Activated CD4-positive, alpha-beta T cell treated with anti-CD3 and anti-CD28 coated beads for 36 hours (primary cell): ENCODE measurements around the gene STRA8. TPM values are rescaled to one million over a fixed set of nuclear protein-coding genes. Genes with fewer than 3 reads are reported as not detected.
"Not testable (repeated sequence)": the region's sequence is repeated elsewhere in the genome, so short reads cannot be mapped to it uniquely, and the experiment has no call there.

Experiments
- ATAC-seq: fragments of 200-7000 bp; cut with Tn5 transposase; one replicate; pipeline ENCODE4 v1.10.0; 2021; ENCODE audit warnings: mild to moderate bottlenecking, moderate library complexity
- CTCF ChIA-PET: fragments of 350-600 bp; sonication (Branson Sonifier 250); formaldehyde crosslinking; loops from one replicate; lab custom pipeline; 2021; ENCODE audit warnings: antibody characterized with exemption; lab: Charles Lee
- POLR2A ChIA-PET: fragments of 350-600 bp; sonication (Branson Sonifier 250); formaldehyde crosslinking; loops from one replicate; lab custom pipeline; 2021; ENCODE audit warnings: antibody characterized with exemption, inconsistent platforms; lab: Charles Lee
- DNase-seq: peaks from one replicate; pipeline ENCODE4 v3.0.0-alpha.2; 2020
- H3K27ac Mint-ChIP-seq: one replicate; pipeline ENCODE4 v1.8.0; 2021; ENCODE audit warnings: mixed read lengths
- H3K27me3 Mint-ChIP-seq: one replicate; pipeline ENCODE4 v1.8.0; 2021; ENCODE audit warnings: mixed read lengths
- H3K36me3 Mint-ChIP-seq: one replicate; pipeline ENCODE4 v1.8.0; 2021; ENCODE audit warnings: low read depth, mixed read lengths
- H3K4me1 Mint-ChIP-seq: one replicate; pipeline ENCODE4 v1.8.0; 2021; ENCODE audit warnings: mixed read lengths
- H3K4me3 Mint-ChIP-seq: one replicate; pipeline ENCODE4 v1.8.0; 2021; ENCODE audit warnings: mild to moderate bottlenecking, moderate library complexity, mixed read lengths
- H3K9me3 Mint-ChIP-seq: one replicate; pipeline ENCODE4 v1.8.0; 2021; ENCODE audit warnings: low read depth, mixed read lengths
- intact Hi-C, 2 experiments: fragments of 100-400 bp; cut with DNase I in 1 of 2; cut with micrococcal nuclease in 1 of 2; formaldehyde crosslinking; loops; one replicate each; pipeline versions ENCODE4 v1.14.2 to v1.15.1; 2022 to 2024; cut with DNase I, micrococcal nuclease
- total RNA-seq, 2 experiments: library from RNA; stranded (reverse); gene quantifications; one replicate each; pipeline ENCODE4 v1.2.3, GENCODE V29; 2021

STRA8 gene
- total RNA-seq, 2 experiments from 2014 or later, result not detected

DNA sequence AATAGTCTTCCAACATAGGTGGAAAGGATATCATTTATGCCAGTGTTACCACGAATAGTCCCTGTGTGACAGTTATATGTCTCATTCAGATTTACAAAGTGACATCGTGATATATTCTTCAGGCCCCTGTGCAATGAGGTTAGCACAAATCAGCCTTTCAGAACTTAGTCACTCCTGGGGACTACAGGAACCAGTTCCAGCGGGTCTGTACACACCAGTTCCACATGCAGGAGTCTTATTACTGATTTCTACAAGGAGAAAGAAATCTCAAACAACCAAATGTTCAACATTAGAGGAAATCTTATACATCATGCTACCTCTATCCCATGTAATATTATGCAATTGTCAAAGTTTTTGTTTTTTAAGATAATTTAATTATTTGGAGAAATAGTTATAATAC, 17.9 kb upstream of the STRA8 start:
- DNase-seq, result no peak
- Mint-ChIP-seq H3K27me3 (no peaks in the 10 kb centered on the region), H3K4me3 (no peak overlapping the region), H3K27ac (no peak overlapping the region), H3K9me3 (no peaks in the 10 kb centered on the region), H3K4me1 (no peaks in the 10 kb centered on the region), H3K36me3 (no peaks in the 10 kb centered on the region)
- ATAC-seq, result no peak
- intact Hi-C loops, result no loop called here
- CTCF ChIA-PET, result no interaction called here
- POLR2A ChIA-PET, result no interaction called here

DNA sequence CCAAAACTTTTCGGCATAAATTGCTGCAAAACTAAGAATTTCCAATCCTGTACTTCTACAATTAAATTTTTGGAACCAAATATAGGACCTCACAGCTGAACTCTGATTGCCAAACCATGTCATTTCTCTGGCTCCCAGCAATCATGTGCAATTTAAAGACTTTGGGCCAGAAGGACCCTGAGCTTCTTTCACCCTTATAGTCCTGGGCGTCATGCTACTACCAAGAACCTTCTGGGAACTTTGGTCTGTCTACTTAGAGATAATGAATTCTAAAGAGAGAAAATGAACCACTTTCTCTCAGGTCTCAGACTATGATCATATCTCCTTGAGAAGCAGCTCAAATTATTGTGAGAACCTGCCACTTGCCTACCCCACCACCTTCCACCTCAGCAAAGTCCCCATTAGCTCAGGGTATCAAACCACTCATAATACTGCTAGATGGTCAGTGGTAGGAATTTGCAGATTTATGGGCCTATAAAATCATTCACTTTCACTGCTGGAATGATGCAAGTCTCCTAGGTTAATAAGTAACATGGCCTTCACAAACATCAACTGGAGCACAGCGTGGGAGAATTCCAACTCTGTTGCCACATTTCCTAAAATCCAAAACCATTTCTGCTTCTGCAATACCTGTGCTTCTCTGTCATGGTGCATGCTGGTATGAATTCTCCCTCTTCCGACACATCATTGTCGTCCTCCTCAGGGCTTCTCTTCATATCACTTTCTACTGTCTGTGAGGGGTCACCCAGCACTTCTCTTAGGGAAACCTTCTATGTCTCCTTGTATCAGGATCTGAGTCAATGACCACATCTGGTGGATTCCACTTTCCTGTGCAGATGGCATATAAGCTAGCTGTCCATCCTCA, 15.8 kb upstream of the STRA8 start:
- no peak for ATAC-seq
- no peak overlapping the region for H3K27ac Mint-ChIP-seq
- no peaks in the 10 kb centered on the region for H3K36me3 Mint-ChIP-seq
- H3K27me3 Mint-ChIP-seq, result no peaks in the 10 kb centered on the region
- no peaks in the 10 kb centered on the region for H3K9me3 Mint-ChIP-seq
- no peak overlapping the region for H3K4me3 Mint-ChIP-seq
- no peaks in the 10 kb centered on the region for H3K4me1 Mint-ChIP-seq
- POLR2A ChIA-PET, result no interaction called here
- intact Hi-C loops, result no loop called here
- CTCF ChIA-PET, result interaction anchor here (1.7 kb wide), 1 partner anchor 63 kb away, joined by 3 read pairs; no protein-coding TSS in a partner anchor
- no peak for DNase-seq

DNA sequence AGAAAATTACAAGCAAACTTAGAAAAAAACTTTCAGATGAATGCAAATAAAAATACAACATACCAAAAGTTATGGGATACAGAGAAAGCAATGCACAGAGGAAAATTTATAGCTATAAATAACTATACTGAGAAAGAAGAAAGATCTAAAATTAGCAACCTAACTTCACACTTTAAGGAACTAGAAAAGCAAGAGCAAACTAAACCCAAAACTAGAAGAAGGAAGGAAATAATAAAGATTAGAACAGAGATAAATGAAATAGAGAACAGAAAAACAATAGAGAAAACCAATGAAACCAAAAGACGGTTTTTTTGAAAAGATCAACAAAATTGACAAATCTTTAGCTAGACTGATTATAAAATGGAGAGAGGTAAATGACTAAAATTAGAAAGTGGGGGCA, 9.6 kb upstream of the STRA8 start:
- intact Hi-C loops, result no loop called here
- Mint-ChIP-seq H3K27me3 (no peaks in the 10 kb centered on the region), H3K4me1 (peaks cover 11% of the 10 kb centered on the region), H3K27ac (no peak overlapping the region), H3K9me3 (no peaks in the 10 kb centered on the region), H3K4me3 (no peak overlapping the region), H3K36me3 (no peaks in the 10 kb centered on the region)
- DNase-seq (no peak), ATAC-seq (no peak)
- ChIA-PET POLR2A (interaction anchor here (1.2 kb wide), 1 partner anchor 13 kb away, joined by 4 read pairs; the partner anchor contains the start of gene WDR91), CTCF (interaction anchor here (0.8 kb wide), 1 partner anchor 50 kb away, joined by 3 read pairs; no protein-coding TSS in a partner anchor)

DNA sequence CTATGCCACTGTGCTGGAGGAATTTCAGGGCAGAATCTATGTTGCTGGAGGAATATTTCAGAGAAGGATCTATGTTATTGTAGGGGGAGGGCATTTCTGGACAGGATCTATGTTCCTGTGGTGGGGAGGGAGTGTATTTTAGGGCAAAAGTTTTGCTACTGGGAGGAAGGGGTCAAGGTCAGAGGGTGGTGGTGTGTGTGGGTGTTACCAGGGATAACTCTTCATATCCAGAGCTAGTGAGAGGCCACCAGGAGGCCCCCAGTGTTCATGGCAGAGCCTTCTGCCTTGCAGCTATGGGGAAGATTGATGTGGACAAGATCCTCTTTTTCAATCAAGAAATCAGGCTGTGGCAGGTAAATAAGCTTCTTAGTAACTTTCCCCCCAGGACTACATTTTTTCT, 2.0 kb upstream of the STRA8 start:
- intact Hi-C loops, result no loop called here
- CTCF ChIA-PET, result no interaction called here
- no peaks in the 10 kb centered on the region for H3K36me3 Mint-ChIP-seq
- H3K4me1 Mint-ChIP-seq, result peaks cover 4% of the 10 kb centered on the region
- POLR2A ChIA-PET, result no interaction called here
- no peaks in the 10 kb centered on the region for H3K27me3 Mint-ChIP-seq
- ATAC-seq, result no peak
- no peak for DNase-seq
- H3K27ac Mint-ChIP-seq, result no peak overlapping the region
- no peaks in the 10 kb centered on the region for H3K9me3 Mint-ChIP-seq
- H3K4me3 Mint-ChIP-seq, result no peak overlapping the region

DNA sequence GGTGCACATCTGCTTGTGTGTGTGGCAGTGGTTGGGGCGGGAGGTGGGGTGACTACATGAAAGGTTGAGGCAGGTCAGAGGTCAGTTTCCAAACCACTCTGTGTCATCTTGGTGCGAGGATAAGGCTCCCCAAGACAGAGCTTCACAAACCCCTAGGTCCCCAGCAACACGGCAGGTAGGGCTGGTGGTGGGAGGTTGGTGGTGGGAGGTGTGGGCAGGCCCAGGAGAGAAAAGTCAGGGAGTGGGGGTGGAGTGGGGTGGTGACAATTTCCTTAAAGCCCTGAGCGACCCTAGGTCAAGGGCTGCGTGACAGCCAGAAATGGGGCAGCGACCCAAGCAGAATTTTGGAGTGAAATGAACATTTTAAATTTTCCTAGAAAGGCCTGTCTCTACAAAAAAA, 1.6 kb upstream of the STRA8 start:
- no peaks in the 10 kb centered on the region for H3K27me3 Mint-ChIP-seq

DNA sequence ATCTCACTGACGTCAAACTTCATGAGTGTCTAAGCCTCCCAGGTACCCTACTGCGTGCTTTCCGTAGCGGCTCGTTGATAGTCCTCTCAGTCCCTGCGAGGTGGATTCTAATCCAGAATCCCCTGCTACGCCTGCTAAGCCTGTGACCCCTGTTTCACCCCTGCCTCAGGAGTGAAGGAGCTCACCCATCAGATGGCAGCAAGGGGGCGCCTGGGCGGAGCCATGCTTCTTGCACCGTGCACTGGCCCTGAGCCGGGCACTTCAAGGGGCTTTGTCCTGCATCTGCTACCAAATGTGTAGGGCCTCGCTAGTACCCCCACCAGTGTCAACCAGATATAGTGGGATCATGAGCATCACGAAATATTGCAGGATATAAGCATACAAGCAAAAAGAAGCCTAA, 918 bp upstream of the STRA8 start:
- no peak overlapping the region for H3K27ac Mint-ChIP-seq
- intact Hi-C loops, result no loop called here
- POLR2A ChIA-PET, result no interaction called here
- ATAC-seq, result no peak
- H3K9me3 Mint-ChIP-seq, result no peaks in the 10 kb centered on the region
- no peaks in the 10 kb centered on the region for H3K27me3 Mint-ChIP-seq
- H3K4me1 Mint-ChIP-seq, result peaks cover 8% of the 10 kb centered on the region
- H3K36me3 Mint-ChIP-seq, result no peaks in the 10 kb centered on the region
- H3K4me3 Mint-ChIP-seq, result no peak overlapping the region
- DNase-seq, result peak; percentile 37
- CTCF ChIA-PET, result interaction anchor here (0.6 to 1.0 kb wide), 3 partner anchors 15 to 360 kb away, joined by 3 to 5 read pairs (median 3); no protein-coding TSS in a partner anchor

More for the DNA sequence above, 1.6 kb upstream of the STRA8 start:
- Mint-ChIP-seq H3K4me1 (peaks cover 8% of the 10 kb centered on the region), H3K36me3 (no peaks in the 10 kb centered on the region), H3K9me3 (no peaks in the 10 kb centered on the region), H3K4me3 (no peak overlapping the region), H3K27ac (no peak overlapping the region)
- intact Hi-C loops, result no loop called here
- DNase-seq (no peak), ATAC-seq (no peak)
- CTCF ChIA-PET, result interaction anchor here (1.0 kb wide), 1 partner anchor 15 kb away, joined by 3 read pairs; no protein-coding TSS in a partner anchor
- POLR2A ChIA-PET, result no interaction called here

DNA sequence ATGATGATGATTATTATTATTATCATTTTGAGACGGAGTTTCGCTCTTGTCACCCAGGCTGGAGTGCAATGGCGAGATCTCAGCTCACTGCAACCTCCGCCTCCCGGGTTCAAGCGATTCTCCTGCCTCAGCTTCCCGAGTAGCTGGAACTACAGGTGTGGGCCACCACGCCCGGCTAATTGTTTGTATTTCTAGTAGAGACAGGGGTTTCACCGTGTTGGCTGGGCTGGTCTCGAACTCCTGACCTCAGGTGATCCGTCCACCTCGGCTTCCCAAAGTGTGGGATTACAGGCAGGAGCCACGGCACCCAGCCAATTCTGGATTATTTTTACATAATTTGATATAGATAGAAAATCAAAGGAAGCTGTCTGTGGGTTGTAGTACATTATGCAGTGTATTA, 457 bp downstream of the STRA8 start:
- H3K4me1 Mint-ChIP-seq, DNase-seq, H3K4me3 Mint-ChIP-seq, H3K27ac Mint-ChIP-seq, ATAC-seq, H3K27me3 Mint-ChIP-seq, H3K9me3 Mint-ChIP-seq, POLR2A ChIA-PET, intact Hi-C loops, H3K36me3 Mint-ChIP-seq: not testable (repeated sequence)
- CTCF ChIA-PET, result interaction anchor here (1.0 kb wide), 1 partner anchor 9 kb away, joined by 4 read pairs; no protein-coding TSS in a partner anchor

DNA sequence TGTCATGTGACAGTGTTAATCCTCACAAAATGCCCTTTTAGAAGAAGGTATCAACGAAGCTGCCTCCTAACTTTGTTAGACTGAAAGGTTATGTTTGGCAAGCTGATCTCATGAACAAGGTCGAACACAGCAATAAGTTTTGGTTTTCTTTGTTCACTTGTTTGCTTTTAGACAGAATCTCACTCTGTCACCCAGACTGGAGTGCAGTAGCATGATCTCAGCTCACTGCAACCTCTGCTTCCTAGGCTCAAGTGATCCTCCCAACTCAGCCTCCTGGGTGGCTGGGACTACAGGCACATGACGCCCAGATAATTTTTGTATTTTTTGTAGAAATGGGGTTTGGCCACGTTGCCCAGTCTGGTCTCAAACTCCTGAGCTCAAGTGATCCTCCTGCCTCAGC, 1.1 kb downstream of the STRA8 start:
- Mint-ChIP-seq H3K4me3 (no peak overlapping the region), H3K27ac (no peak overlapping the region)
- POLR2A ChIA-PET, result interaction anchor here (0.7 kb wide), 1 partner anchor 144 kb away, joined by 5 read pairs; no protein-coding TSS in a partner anchor

DNA sequence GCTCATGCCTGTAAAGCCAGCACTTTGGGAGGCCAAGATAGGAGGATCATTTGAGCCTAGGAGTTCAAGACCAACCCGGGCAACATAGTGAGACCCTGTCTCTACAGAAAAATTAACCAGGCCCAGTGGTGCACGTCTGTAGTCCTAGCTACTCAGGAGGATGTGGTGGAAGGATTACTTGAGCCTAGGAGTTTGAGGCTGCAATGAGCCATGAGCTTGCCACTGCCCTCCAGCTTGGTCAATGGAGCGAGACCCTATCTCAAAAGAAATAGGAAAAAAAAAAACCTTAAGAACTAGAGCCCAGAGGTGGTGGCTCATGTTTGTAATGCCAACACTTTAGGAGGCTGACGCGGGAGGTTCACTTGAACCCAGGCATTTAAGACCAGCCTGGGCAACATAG, 2.2 kb downstream of the STRA8 start:
- ChIA-PET CTCF (interaction anchor here (0.6 to 1.5 kb wide), 3 partner anchors 10 to 104 kb away, joined by 3 read pairs; no protein-coding TSS in a partner anchor), POLR2A (no interaction called here)
- intact Hi-C loops, result no loop called here
- H3K27ac Mint-ChIP-seq, result no peak overlapping the region
- H3K4me3 Mint-ChIP-seq, result no peak overlapping the region
- H3K36me3 Mint-ChIP-seq, result no peaks in the 10 kb centered on the region
- H3K27me3 Mint-ChIP-seq, result no peaks in the 10 kb centered on the region
- DNase-seq, result no peak
- H3K4me1 Mint-ChIP-seq, result peaks cover 8% of the 10 kb centered on the region
- no peaks in the 10 kb centered on the region for H3K9me3 Mint-ChIP-seq
- no peak for ATAC-seq

More for the DNA sequence above, 1.1 kb downstream of the STRA8 start:
- CTCF ChIA-PET, result interaction anchor here (0.8 to 1.5 kb wide), 3 partner anchors 8 to 106 kb away, joined by 3 to 4 read pairs (median 3); no protein-coding TSS in a partner anchor
- Mint-ChIP-seq H3K36me3 (no peaks in the 10 kb centered on the region), H3K4me1 (peaks cover 8% of the 10 kb centered on the region), H3K27me3 (no peaks in the 10 kb centered on the region), H3K9me3 (no peaks in the 10 kb centered on the region)
- intact Hi-C loops, result no loop called here
- no peak for ATAC-seq
- no peak for DNase-seq

DNA sequence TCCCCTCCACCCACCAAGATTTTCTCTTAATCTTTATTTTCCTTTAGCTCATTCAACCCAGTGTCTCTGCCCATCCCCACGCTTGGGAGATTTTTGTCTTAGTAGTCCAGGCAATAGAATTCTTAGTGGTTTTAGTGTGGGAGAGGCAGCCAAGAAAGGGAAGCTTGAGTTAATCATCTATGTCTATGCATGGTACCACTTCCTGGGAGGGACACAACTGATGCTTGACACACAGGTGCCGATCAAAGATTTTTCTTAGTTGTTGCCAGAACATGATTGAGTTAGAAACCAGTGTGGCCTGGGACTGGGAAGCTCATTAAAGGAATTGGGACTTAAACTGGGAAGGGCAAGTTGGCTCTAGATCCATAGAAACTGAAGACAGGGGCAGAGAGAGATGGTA, 3.1 kb downstream of the STRA8 start:
- peaks cover 8% of the 10 kb centered on the region for H3K4me1 Mint-ChIP-seq
- intact Hi-C loops, result no loop called here
- H3K27me3 Mint-ChIP-seq, result peaks cover 2% of the 10 kb centered on the region
- DNase-seq (no peak), ATAC-seq (no peak)
- H3K36me3 Mint-ChIP-seq, result no peaks in the 10 kb centered on the region
- ChIA-PET POLR2A (no interaction called here), CTCF (interaction anchor here (0.7 to 1.0 kb wide), 2 partner anchors 16 to 1893 kb away, joined by 3 read pairs; no protein-coding TSS in a partner anchor)
- H3K27ac Mint-ChIP-seq, result no peak overlapping the region
- H3K4me3 Mint-ChIP-seq, result no peak overlapping the region
- H3K9me3 Mint-ChIP-seq, result no peaks in the 10 kb centered on the region

DNA sequence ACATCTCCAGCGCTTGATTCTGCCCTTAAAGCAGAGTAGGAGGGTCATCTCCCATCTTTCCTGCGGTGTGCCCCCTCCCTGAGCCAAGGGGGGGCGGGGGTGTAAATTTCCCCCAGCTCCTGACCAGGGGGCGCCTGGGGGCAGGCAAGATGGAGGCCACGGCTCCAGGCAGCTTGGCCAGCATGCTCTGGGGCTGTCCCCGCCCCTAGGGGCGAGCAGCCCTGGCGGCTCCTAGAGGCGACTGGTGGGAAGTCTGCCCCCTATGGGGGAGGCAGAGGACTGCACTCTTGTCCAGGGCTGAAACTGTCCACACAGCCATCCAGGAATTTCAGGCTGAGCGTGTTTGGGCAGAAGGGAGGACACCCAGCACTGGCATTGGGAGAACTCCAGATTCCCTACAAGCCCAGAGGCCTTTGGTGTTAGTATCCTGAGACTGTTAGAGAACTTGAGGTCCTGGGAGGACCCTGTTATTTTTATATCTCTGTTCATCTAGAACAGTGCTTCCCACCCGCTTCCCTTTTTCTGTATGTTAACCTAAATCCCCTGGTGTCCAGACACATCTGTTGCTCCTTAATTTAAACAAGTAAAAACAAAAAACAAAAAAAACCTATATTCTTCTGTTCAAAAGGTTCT, 4.6 kb downstream of the STRA8 start:
- no peaks in the 10 kb centered on the region for H3K36me3 Mint-ChIP-seq
- H3K4me3 Mint-ChIP-seq, result no peak overlapping the region
- no peaks in the 10 kb centered on the region for H3K9me3 Mint-ChIP-seq
- intact Hi-C loops, result no loop called here
- ATAC-seq (peak; percentile 55), DNase-seq (peak; percentile 42)
- peaks cover 8% of the 10 kb centered on the region for H3K4me1 Mint-ChIP-seq
- CTCF ChIA-PET, result interaction anchor here (0.6 kb wide), 1 partner anchor 125 kb away, joined by 4 read pairs; no protein-coding TSS in a partner anchor
- H3K27me3 Mint-ChIP-seq, result peaks cover 3% of the 10 kb centered on the region
- POLR2A ChIA-PET, result no interaction called here
- H3K27ac Mint-ChIP-seq, result no peak overlapping the region
